ENCODE results near the gene DIDO1.

DNA sequence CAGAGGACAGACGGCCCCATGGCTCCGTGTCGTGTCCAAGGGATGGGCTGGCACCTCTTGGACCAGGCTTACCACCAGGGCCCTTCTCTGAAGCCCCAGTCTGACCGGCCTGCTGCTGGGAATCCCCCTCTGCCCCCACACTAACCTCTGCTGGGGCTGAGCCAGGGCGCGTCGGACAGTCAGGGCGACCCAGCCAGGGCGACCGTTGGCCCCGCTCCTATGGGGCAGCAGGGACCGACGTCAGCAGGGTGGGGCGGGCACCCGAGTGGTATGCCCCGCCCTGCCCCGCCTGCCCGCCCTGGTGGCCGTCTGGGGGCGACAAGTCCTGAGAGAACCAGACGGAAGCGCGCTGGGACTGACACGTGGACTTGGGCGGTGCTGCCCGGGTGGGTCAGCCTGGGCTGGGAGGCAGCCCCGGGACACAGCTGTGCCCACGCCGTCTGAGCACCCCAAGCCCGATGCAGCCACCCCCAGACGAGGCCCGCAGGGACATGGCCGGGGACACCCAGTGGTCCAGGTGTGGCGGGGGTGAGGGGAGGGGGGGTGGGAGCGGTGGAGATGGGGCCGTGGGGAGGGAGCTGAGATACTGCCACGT, 26.2 kb upstream of the DIDO1 start, which contains the start of gene SLC17A9:
- TF ChIP-seq, protein P1, sequence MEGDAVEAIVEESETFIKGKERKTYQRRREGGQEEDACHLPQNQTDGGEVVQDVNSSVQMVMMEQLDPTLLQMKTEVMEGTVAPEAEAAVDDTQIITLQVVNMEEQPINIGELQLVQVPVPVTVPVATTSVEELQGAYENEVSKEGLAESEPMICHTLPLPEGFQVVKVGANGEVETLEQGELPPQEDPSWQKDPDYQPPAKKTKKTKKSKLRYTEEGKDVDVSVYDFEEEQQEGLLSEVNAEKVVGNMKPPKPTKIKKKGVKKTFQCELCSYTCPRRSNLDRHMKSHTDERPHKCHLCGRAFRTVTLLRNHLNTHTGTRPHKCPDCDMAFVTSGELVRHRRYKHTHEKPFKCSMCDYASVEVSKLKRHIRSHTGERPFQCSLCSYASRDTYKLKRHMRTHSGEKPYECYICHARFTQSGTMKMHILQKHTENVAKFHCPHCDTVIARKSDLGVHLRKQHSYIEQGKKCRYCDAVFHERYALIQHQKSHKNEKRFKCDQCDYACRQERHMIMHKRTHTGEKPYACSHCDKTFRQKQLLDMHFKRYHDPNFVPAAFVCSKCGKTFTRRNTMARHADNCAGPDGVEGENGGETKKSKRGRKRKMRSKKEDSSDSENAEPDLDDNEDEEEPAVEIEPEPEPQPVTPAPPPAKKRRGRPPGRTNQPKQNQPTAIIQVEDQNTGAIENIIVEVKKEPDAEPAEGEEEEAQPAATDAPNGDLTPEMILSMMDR (IDR thresholded peaks at IDR 0.05), result peak in 3 of 6 experiments; percentile 25 to 37 (median 30)
- TF ChIP-seq POLR2A (IDR thresholded peaks at IDR 0.05), result peak in 1 of 2 donors; percentile 33

Measured in Peyer's patch (tissue), 4 donors.